Neuron (in vitro differentiated cells): ENCODE results near the gene ARRDC2.
"Not testable (repeated sequence)": the region's sequence is repeated elsewhere in the genome, so short reads cannot be mapped to it uniquely, and the experiment has no call there.

Experiments
- H2AFZ ChIP-seq: one replicate; pipeline ENCODE4 v1.6.1; 2013; ENCODE audit warnings: low read depth, mild to moderate bottlenecking, inconsistent platforms, low read length, moderate library complexity
- H3K27me3 ChIP-seq: one replicate; pipeline ENCODE4 v1.6.1; 2013; ENCODE audit warnings: low read length; ENCODE audit not compliant: insufficient read depth
- H3K36me3 ChIP-seq: one replicate; pipeline ENCODE4 v1.6.1; 2013; ENCODE audit warnings: low read length; ENCODE audit not compliant: insufficient read depth
- H3K4me1 ChIP-seq: one replicate; pipeline ENCODE4 v1.6.1; 2013; ENCODE audit warnings: low read length; ENCODE audit not compliant: insufficient read depth
- H3K4me3 ChIP-seq: 2 replicates; pipeline ENCODE4 v1.5.1; 2013; ENCODE audit warnings: mild to moderate bottlenecking, low read length, moderate library complexity
- H3K9me3 ChIP-seq: one replicate; pipeline ENCODE4 v1.6.1; 2013; ENCODE audit warnings: low read length

The ARRDC2 gene

GRCh38 chr19:18013210-18014111 is 5.5 kb downstream of the ARRDC2 start:
- Histone ChIP-seq H3K4me3 (no peak overlapping the region), H3K9me3 (no peaks in the 10 kb centered on the region), H3K4me1 (peaks cover 18% of the 10 kb centered on the region), H2AFZ (no peak overlapping the region), H3K36me3 (no peaks in the 10 kb centered on the region), H3K27me3 (no peaks in the 10 kb centered on the region)

- no peak overlapping the region for H3K4me3 ChIP-seq
Measured at GRCh38 chr19:18014197-18014596, 6.2 kb downstream of the ARRDC2 start.

GRCh38 chr19:18016209-18016910 is 8.4 kb downstream of the ARRDC2 start:
- no peak overlapping the region for H3K4me3 ChIP-seq
- peaks cover 18% of the 10 kb centered on the region for H3K4me1 ChIP-seq
- no peaks in the 10 kb centered on the region for H3K9me3 ChIP-seq
- no peak overlapping the region for H2AFZ ChIP-seq
- no peaks in the 10 kb centered on the region for H3K36me3 ChIP-seq
- H3K27me3 ChIP-seq = no peaks in the 10 kb centered on the region

More at GRCh38 chr19:18014197-18014596, 6.2 kb downstream of the ARRDC2 start:
- Histone ChIP-seq H3K36me3 (no peaks in the 10 kb centered on the region), H3K9me3 (no peaks in the 10 kb centered on the region), H2AFZ (no peak overlapping the region), H3K4me1 (peaks cover 18% of the 10 kb centered on the region), H3K27me3 (no peaks in the 10 kb centered on the region)

- Histone ChIP-seq H3K4me3 (no peak overlapping the region), H3K36me3 (no peaks in the 10 kb centered on the region), H3K4me1 (peaks cover 18% of the 10 kb centered on the region), H2AFZ (no peak overlapping the region), H3K27me3 (no peaks in the 10 kb centered on the region), H3K9me3 (no peaks in the 10 kb centered on the region)
Measured at GRCh38 chr19:18017275-18018083, 9.5 kb downstream of the ARRDC2 start.

GRCh38 chr19:18020212-18021085 is 12.5 kb downstream of the ARRDC2 start:
- Histone ChIP-seq H2AFZ (no peak overlapping the region), H3K36me3 (no peaks in the 10 kb centered on the region), H3K9me3 (no peaks in the 10 kb centered on the region), H3K27me3 (no peaks in the 10 kb centered on the region), H3K4me1 (no peaks in the 10 kb centered on the region), H3K4me3 (no peak overlapping the region)

GRCh38 chr19:18021121-18021755 is 13.3 kb downstream of the ARRDC2 start:
- Histone ChIP-seq H3K9me3 (no peaks in the 10 kb centered on the region), H3K27me3 (no peaks in the 10 kb centered on the region), H2AFZ (no peak overlapping the region), H3K4me1 (no peaks in the 10 kb centered on the region), H3K36me3 (no peaks in the 10 kb centered on the region), H3K4me3 (no peak overlapping the region)

GRCh38 chr19:18023622-18024251 is 15.8 kb downstream of the ARRDC2 start:
- H3K4me1 ChIP-seq = no peaks in the 10 kb centered on the region
- H3K36me3 ChIP-seq = no peaks in the 10 kb centered on the region
- H3K4me3 ChIP-seq = no peak overlapping the region
- no peak overlapping the region for H2AFZ ChIP-seq
- no peaks in the 10 kb centered on the region for H3K27me3 ChIP-seq
- no peaks in the 10 kb centered on the region for H3K9me3 ChIP-seq

GRCh38 chr19:18027151-18027550 is 19.2 kb downstream of the ARRDC2 start:
- H2AFZ ChIP-seq = no peak overlapping the region
- H3K36me3 ChIP-seq = no peaks in the 10 kb centered on the region
- no peaks in the 10 kb centered on the region for H3K4me1 ChIP-seq
- no peaks in the 10 kb centered on the region for H3K27me3 ChIP-seq
- H3K9me3 ChIP-seq = no peaks in the 10 kb centered on the region
- H3K4me3 ChIP-seq = no peak overlapping the region

GRCh38 chr19:18029617-18030338 is 21.8 kb downstream of the ARRDC2 start:
- Histone ChIP-seq H2AFZ (no peak overlapping the region), H3K9me3 (no peaks in the 10 kb centered on the region), H3K4me3 (no peak overlapping the region), H3K36me3 (no peaks in the 10 kb centered on the region), H3K4me1 (no peaks in the 10 kb centered on the region), H3K27me3 (no peaks in the 10 kb centered on the region)

- not testable (repeated sequence) for H2AFZ ChIP-seq, H3K4me1 ChIP-seq, H3K36me3 ChIP-seq
Measured at GRCh38 chr19:18031401-18031800, 23.4 kb downstream of the ARRDC2 start.

GRCh38 chr19:18032102-18032501 is 24.1 kb downstream of the ARRDC2 start:
- not testable (repeated sequence) for H2AFZ ChIP-seq, H3K36me3 ChIP-seq, H3K27me3 ChIP-seq, H3K9me3 ChIP-seq, H3K4me1 ChIP-seq, H3K4me3 ChIP-seq

More at GRCh38 chr19:18031401-18031800, 23.4 kb downstream of the ARRDC2 start:
- H3K9me3 ChIP-seq, H3K4me3 ChIP-seq, H3K27me3 ChIP-seq: not testable (repeated sequence)
